MM.1S (cell line): ENCODE data around the gene VRTN.

Source experiments
- CTCF ChIP-seq: fragments of 300-600 bp; sonication (generic); IDR thresholded peaks from 2 replicates; pipeline ENCODE4 v1.5.1; 2016; ENCODE audit warnings: antibody characterized with exemption, low read length, mixed read lengths
- EZH2 ChIP-seq: fragments of 300-600 bp; sonication (generic); optimal IDR thresholded peaks from 2 replicates; pipeline ENCODE3; 2017; ENCODE audit warnings: low read depth, mild to moderate bottlenecking, antibody characterized with exemption, low read length, mixed read lengths

DNA sequence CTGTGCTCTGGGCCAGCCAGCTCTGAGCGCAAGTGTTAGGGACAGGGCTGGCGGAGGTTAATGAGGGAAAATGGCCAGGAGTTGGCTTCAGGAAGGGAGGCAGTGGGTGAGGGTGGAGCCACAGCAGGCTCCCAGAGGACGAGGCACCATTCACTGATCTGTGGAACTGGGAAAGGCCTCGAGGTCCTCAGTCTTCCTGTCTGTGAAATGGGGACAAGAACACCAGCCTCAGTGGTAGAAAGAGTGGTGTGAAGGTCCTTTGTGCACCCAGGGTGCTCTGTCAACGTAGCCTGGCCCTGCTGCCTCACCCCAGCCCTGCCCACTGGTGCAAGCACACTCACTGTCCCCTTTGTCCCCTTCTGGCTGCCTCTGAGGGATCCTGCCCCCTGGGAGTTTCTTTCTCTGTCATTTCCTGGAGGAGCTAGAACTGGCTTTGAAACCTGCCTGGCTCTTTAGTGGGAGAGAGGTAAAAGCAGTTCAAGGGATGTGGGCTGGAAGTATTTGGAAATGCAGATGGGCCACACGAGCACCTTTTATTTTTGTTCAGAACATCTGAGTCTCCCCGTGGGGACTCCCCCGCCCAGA, 52.7 kb downstream of the VRTN start:
- no peak for TF ChIP-seq CTCF
- TF ChIP-seq EZH2, result no peak
